Measurements from ENCODE around the gene AK6.
"Not testable (repeated sequence)": the region's sequence is repeated elsewhere in the genome, so short reads cannot be mapped to it uniquely, and the experiment has no call there.

The AK6 gene

GRCh38 chr5:69334793-69335268 is 34.5 kb downstream of the AK6 start:
- peak; percentile 47 for DNase-seq

GRCh38 chr5:69333668-69334315 is 35.5 kb downstream of the AK6 start:
- not testable (repeated sequence) for DNase-seq

GRCh38 chr5:69331528-69332445 is 37.5 kb downstream of the AK6 start:
- no peak for DNase-seq

DNA sequence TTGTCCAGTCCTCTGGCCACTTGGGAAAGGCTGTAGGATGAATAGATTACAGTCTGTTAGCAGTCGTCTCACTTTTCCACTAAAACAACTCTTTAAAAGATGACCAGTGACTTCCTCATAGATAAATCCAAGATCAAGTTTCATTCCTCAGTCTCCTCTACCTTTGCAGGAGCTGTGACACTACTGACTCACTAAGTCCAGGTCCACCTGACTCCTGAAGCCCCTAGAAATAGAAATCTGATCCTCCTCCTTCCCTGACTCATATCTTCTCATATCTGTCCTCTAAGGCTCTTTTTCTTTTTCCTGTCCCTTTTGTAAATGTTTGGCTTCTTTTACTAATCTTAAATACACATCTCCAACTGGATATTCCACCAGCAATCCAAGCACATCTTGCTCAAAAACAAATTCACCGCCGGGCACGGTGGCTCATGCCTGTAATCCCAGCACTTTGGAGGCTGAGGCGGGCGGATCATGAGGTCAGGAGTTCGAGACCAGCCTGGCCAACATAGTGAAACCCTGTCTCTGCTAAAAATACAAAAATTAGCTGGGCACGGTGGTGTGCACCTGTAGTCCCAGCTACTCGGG is 39.3 kb downstream of the AK6 start:
- no peak for DNase-seq

DNA sequence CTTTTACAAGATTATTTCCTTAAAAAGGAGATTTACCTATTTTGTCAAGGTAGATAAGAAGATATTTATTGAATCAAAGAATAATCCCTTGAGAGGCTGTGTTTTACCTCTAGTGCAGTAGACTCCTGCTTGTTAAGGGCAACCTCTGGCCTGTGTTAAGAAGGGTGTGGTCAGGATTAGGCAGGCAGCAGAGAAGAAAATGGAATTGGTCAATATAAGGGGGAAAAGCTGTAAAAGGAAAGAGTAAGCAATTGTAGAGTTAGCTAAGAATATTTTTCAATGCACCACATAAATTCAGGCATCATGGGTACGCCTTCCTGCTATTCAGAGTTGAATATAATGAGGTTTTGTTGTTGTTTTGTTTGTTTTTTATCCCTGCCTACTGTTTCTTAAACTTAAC is 43.0 kb downstream of the AK6 start:
- DNase-seq, result no peak

DNA sequence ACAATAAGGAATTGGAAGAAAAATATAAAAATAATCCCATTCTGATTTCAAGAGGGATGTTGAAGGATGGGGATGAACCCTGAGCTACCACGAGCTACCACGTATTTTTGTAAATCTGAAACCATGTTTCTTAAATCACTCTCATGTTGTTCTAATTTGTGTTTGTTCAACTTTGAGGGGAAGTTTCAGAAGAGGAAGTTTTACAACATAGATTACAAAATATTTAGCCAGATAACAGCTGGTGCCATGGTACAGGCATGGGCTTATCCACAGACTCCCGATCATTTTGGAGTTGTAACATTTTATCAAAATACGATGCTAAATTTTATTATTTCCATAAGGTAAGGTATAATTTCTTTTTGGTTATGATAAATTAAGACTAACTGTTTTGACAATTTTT is 51.9 kb downstream of the AK6 start:
- DNase-seq, result no peak

GRCh38 chr5:69315972-69316371 is 53.3 kb downstream of the AK6 start:
- no peak for DNase-seq

DNA sequence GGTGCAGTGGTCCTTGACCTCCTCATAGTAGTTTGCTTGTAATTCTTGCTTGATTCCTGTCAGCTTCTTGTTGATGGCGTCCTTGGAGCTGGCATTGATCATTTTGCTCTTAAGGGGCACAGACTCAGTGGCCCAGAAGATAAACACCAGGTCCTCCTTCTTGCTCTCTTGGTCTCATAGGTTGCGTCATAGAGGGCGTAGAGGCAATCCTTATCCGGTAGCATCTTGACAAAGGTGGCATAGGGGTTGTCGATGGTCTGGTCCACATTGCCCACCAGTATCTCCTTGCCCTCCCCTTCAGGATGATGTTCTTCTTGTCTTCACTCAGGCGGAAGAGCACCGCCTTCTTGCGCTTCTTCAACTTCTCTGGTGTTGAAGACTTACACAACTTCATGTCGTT is 55.9 kb downstream of the AK6 start:
- no peak for DNase-seq

- no peak for DNase-seq
These were observed 56.7 kb downstream of the AK6 start for GRCh38 chr5:69312459-69313160.

DNA sequence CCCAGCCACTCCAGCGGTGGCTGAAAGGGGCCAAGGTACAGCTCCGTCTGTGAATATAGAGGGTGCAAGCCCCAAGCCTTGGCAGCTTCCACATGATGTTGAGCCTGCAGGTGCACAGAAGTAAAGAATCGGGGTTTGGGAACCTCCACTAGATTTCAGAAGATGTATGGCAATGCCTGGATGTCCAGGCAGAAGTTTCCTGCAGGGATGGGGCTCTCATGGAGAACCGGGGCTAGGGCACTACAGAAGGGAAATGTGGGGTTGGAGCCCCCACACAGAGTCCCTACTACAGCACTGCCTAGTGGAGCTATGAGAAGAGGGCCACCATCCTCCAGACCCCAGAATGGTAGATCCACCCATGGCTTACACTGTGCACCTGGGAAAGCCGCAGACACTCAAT is 59.9 kb downstream of the AK6 start:
- DNase-seq, result no peak

- DNase-seq, result no peak
These were observed 61.2 kb downstream of the AK6 start for GRCh38 chr5:69308046-69308553.

DNA sequence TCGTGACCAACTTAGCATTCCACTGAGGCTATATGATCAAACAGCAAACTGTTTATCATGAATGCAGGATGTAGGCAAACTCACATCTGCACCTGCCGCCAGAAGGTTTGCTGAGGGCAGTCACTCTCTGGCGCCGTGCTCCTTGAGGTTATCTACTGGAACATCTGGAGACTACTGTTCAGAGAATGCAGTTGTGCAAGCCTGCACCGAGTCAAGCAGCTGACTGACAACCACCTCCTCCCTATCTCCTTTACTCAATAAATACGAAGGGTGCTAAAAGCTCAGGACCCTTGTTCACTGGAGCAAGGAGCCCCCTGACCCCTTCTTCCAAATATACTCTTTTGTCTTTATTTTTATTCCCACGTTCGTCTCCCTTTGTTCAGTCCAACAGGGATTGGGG is 63.8 kb downstream of the AK6 start:
- DNase-seq, result no peak

Data from activated T-cell treated with anti-CD3 and anti-CD28 coated beads for 4 hours (primary cell).